ENCODE measurements around the gene DGKB. TPM values are rescaled to one million over a fixed set of nuclear protein-coding genes. Genes with fewer than 3 reads are reported as not detected.

Gene DGKB
- total and polyA plus RNA-seq, 2 of the 8 experiments (the other 6 are each of a cell fraction or from before 2014, with no cell fraction given), result 1.9 to 2.6 TPM

- no peak for TF ChIP-seq CTCF (IDR thresholded peaks at IDR 0.05; ENCODE audit: control extremely low read depth in 1 of 3, insufficient read depth in 1 of 3, low read depth in 1 of 3, low read length in 3 of 3)
- TF ChIP-seq TBP (IDR thresholded peaks at IDR 0.05; ENCODE audit: low read depth, low read length), result no peak
- TF ChIP-seq NANOG (IDR thresholded peaks at IDR 0.05; ENCODE audit: insufficient read depth, low read depth, low read length, poor library complexity, severe bottlenecking), result no peak
- no peak for TF ChIP-seq MAX (IDR thresholded peaks at IDR 0.05)
These were observed at the start of gene DGKB (continued) for GRCh38 chr7:14902589-14903067.

Data from H1 (cell line).